ENCODE results near the gene KPNA2. TPM values are rescaled to one million over a fixed set of nuclear protein-coding genes. Genes with fewer than 3 reads are reported as not detected.
A peak's percentile ranks its signal among the peaks of the same experiment; 100 is the strongest.

Gene KPNA2
- total and polyA plus RNA-seq, 2 of the 8 experiments (the other 6 are each of a cell fraction or from before 2014, with no cell fraction given) = 413 to 612 TPM

DNA sequence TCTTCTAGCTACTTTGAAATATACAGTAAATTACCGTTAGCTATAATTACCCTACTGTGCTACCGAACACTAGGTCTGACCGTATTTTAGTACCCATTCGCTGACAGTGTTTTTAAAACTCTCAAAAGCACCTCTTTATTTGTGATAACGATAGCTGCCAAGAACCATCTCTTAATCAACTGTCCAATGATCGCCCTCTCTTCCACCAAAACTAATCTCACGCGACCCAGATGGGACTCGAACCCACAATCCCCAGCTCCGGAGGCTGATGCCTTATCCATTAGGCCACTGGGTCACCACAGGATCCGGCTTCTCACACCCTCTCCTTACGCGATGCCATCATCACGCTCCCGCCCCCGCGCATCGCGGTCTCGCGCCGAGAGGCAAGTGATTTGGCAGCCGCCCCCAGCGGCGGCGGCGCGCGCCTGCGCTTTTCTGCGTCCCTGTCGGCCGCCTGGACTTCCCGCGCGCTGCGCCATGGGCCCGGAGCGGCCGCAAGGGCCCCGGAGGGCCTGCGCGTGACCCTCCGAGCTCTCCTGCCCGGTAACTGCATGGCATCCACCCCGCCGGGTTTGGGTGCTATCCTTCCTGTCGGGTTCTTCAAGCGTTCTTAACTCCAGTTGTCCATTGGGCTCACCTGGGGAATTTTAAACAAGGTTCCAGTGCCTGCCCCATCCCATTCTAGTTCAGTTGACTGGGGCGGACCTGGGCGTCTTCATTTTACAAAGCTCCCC lies 15.7 kb upstream of the KPNA2 start:
- Histone ChIP-seq H2AFZ (ENCODE audit: low read length) (no peak overlapping the region; the same call in 1 of the 2 replicates), H3K79me1 (ENCODE audit: low read depth, low read length) (no peaks in the 10 kb centered on the region), H3K23me2 (ENCODE audit: low read depth, low read length) (peaks cover 5% of the 10 kb centered on the region; the same call in 1 of the 2 replicates), H2AK5ac (ENCODE audit: low read depth, low read length) (no peak overlapping the region), H2BK12ac (ENCODE audit: low read depth, low read length) (peak overlapping the region; percentile 75; the same call in 1 of the 2 replicates), H3K79me2 (ENCODE audit: control insufficient read depth in 1 of 2, insufficient read depth in 2 of 2, low read length in 2 of 2) (no peaks in the 10 kb centered on the region), H3K4ac (replicated peaks; ENCODE audit: insufficient read length, low read depth, low read length) (peak overlapping the region; percentile 29), H4K8ac (ENCODE audit: extremely low read depth, insufficient read depth, low read length) (no peak overlapping the region), H2BK120ac (replicated peaks; ENCODE audit: low read depth, low read length) (no peak overlapping the region), H4K91ac (replicated peaks; ENCODE audit: insufficient read length, low read length) (no peak overlapping the region), H3K18ac (ENCODE audit: extremely low read depth, low read length) (peak overlapping the region; percentile 95; the same call in 1 of the 2 replicates), H3K56ac (replicated peaks; ENCODE audit: insufficient read length, low read depth, low read length) (peak overlapping the region; percentile 73), H3K9ac (replicated peaks in 1 of 4; ENCODE audit: extremely low read depth in 1 of 4, low read depth in 3 of 4, low read length in 3 of 4) (peak overlapping the region; percentile 45 to 92 (median 64)), H2BK15ac (ENCODE audit: low read length) (no peak overlapping the region), H3K27ac (ENCODE audit: low read depth, low read length) (peak overlapping the region; percentile 52), H4K20me1 (replicated peaks in 1 of 2; ENCODE audit: control insufficient read depth in 1 of 2, insufficient read depth in 2 of 2, low read length in 2 of 2) (no peaks in the 10 kb centered on the region), H2BK20ac (ENCODE audit: low read length) (no peak overlapping the region), H3K4me2 (ENCODE audit: insufficient read depth in 1 of 2, low read depth in 2 of 2, low read length in 2 of 2) (peak overlapping the region; percentile 70 to 100), H3K27me3 (replicated peaks in 1 of 4; ENCODE audit: control insufficient read depth in 3 of 4, extremely low read depth in 1 of 4, insufficient read depth in 3 of 4, low read length in 3 of 4) (no peaks in the 10 kb centered on the region), H3K14ac (ENCODE audit: insufficient read length) (no peak overlapping the region), H4K5ac (ENCODE audit: insufficient read length, low read depth, low read length) (peak overlapping the region; percentile 88), H3K23ac (ENCODE audit: insufficient read length) (no peak overlapping the region), H3K4me1 (replicated peaks in 1 of 4; ENCODE audit: control insufficient read depth in 3 of 4, insufficient read depth in 4 of 4, low read length in 3 of 4) (peaks cover 0 to 3% (median 1%) of the 10 kb centered on the region in 4 experiments; a peak in 4 of 7 replicates), H3K36me3 (ENCODE audit: control insufficient read depth in 2 of 4, insufficient read depth in 4 of 4, low read length in 3 of 4) (no peaks in the 10 kb centered on the region), H3K9me3 (ENCODE audit: insufficient read depth in 2 of 2, low read depth in 1 of 2, low read length in 1 of 2) (no peaks in the 10 kb centered on the region), H3K4me3 (ENCODE audit: extremely low read depth in 1 of 4, insufficient read depth in 2 of 4, low read depth in 3 of 4, low read length in 4 of 4) (peak overlapping the region; percentile 63 to 72 (median 70)), H2BK5ac (ENCODE audit: low read depth, low read length) (peak overlapping the region; percentile 81)
- ChIA-PET CTCF (ENCODE audit: partially characterized antibody) (interaction anchor here (0.7 to 2.2 kb wide), 11 partner anchors 9 to 442 kb away, joined by 3 to 11 read pairs (median 4); partner anchors contain the start of gene C17orf58), POLR2A (ENCODE audit: partially characterized antibody) (interaction anchor here (0.6 to 6.7 kb wide), 20 partner anchors 11 to 194 kb away, joined by 3 to 104 read pairs (median 4); partner anchors contain the start of genes BPTF and KPNA2)
- DNase-seq (ENCODE audit: low read depth in 1 of 2, low spot score in 2 of 2) = peak; percentile 94 to 100
- FAIRE-seq = peak; percentile 45
- WGBS, 2 experiments (ENCODE audit: extremely low coverage in 1 of 2, insufficient coverage in 1 of 2, insufficient read length in 1 of 2, insufficient replicate concordance in 2 of 2, low coverage in 1 of 2, low lambda C conversion rate in 2 of 2, missing lambda C conversion rate in 1 of 2) = 5% methylated on average over 50 of the region's 51 CpGs; no CpG with 5 or more reads in 1 of the 2 experiments
- no peak for TF ChIP-seq HDAC6 (IDR thresholded peaks at IDR 0.05; ENCODE audit: low read depth, low read length)
- no peak for TF ChIP-seq RNF2 (IDR thresholded peaks at IDR 0.05; ENCODE audit: borderline replicate concordance, low read depth, low read length, missing control alignments, poor library complexity, severe bottlenecking)
- peak; percentile 90; the same call in 1 of the 2 replicates for TF ChIP-seq MAFK (IDR thresholded peaks at IDR 0.05; ENCODE audit: low read depth, low read length)
- TF ChIP-seq NANOG (IDR thresholded peaks at IDR 0.05; ENCODE audit: insufficient read depth, low read depth, low read length, poor library complexity, severe bottlenecking) = no peak
- no peak for TF ChIP-seq BCL11A (IDR thresholded peaks at IDR 0.05; ENCODE audit: low read depth in 2 of 2, low read length in 2 of 2)
- TF ChIP-seq POLR2A (IDR thresholded peaks at IDR 0.05; ENCODE audit: control extremely low read depth in 1 of 2, low read depth in 2 of 2, low read length in 2 of 2) = peak; percentile 73 to 80; a peak in 2 of 3 replicates
- TF ChIP-seq POU5F1 (IDR thresholded peaks at IDR 0.05; ENCODE audit: low read depth, low read length) = no peak
- TF ChIP-seq HDAC2 (IDR thresholded peaks at IDR 0.05; ENCODE audit: borderline replicate concordance in 1 of 2, low read depth in 2 of 2, low read length in 2 of 2) = 0 out of 4 replicates have a peak, but pooled peaks have one; percentile 40 to 48
- TF ChIP-seq, protein P1, sequence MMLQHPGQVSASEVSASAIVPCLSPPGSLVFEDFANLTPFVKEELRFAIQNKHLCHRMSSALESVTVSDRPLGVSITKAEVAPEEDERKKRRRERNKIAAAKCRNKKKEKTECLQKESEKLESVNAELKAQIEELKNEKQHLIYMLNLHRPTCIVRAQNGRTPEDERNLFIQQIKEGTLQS (IDR thresholded peaks at IDR 0.05; ENCODE audit: insufficient read depth, low read depth, low read length) = no peak
- 0 out of 2 replicates have a peak, but pooled peaks have one; percentile 37 for TF ChIP-seq FOSL1 (IDR thresholded peaks at IDR 0.05; ENCODE audit: insufficient read depth, low read depth, low read length)

Measured in H1 (cell line).